ENCODE measurements around the gene ZNF326. TPM values are rescaled to one million over a fixed set of nuclear protein-coding genes. Genes with fewer than 3 reads are reported as not detected.
"Not testable (repeated sequence)": the region's sequence is repeated elsewhere in the genome, so short reads cannot be mapped to it uniquely, and the experiment has no call there.

The ZNF326 gene
- total RNA-seq, 1 experiment from 2014 or later: 7.9 TPM

DNA sequence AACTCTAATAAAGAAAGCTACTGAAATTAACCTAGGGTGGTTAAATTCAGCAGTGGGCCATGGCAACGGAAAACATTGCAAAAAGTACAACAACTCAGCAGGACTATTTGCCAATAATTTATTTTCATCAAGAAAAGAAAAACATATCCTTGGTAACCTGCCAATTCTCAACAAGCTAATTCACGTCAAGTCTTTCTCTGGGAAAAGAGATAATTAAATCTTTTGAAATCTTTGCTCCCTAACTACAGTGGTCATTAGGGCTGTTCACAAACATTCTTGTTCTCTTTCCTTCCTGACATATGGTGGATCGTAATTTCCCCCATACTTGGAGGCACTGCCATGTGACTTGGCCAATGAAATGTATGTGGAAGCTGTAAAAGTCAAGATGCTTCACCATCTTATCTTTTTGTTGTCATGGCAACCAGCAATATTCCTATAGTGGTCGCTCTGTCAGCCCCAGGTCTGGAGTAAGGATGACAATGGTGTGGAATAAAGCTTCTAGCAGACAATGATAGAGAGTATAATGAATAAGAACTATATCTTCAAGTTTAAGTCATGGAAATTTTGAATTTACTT lies 29.6 kb upstream of the ZNF326 start:
- no peak for DNase-seq (ENCODE audit: low read depth)

- no peak for DNase-seq (ENCODE audit: low read depth)
Measured at GRCh38 chr1:89966656-89967055, 28.3 kb upstream of the ZNF326 start.

DNA sequence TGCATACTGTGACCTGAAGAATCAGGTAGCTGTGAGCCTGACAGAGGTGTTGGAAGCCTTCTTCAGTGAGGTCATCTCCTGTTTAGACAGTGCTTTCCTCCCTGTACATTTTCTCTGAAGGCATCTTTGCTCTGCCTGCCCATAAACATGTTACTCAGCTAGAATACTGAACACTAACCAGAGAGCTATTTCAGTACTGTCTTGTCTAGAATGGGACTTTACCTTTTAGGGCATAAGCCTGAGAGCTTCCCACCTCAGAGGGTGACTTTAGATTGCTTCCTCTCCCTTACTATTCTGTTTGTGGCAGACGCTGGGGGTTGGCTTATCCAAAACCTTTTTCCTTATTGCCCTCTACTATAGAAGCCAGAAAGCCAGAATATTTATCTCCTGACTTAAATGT lies 23.3 kb upstream of the ZNF326 start:
- DNase-seq (ENCODE audit: low read depth): no peak

GRCh38 chr1:89972024-89972423 lies 22.9 kb upstream of the ZNF326 start:
- DNase-seq (ENCODE audit: low read depth): no peak

GRCh38 chr1:89973471-89974127 lies 21.3 kb upstream of the ZNF326 start:
- no peak for DNase-seq (ENCODE audit: low read depth)

DNA sequence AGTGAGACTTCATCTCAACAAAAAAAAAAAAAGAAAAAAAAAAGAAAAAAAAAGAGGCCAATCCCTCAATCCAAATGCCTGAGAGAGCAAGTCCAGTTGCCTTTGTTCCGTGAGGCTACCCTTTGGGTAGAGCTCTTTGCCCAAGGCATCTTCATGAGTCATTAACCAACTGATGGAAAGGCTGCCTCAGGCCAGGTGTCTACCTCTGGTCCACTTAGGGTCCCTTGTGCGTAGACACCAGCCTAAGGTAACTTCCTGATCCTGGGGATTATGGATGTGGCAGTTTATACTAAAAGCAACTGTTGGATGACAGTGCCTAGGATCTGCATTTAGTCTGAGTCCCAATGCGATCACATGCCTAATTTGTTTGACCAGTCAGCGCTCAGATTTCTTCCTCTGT lies 20.7 kb upstream of the ZNF326 start:
- DNase-seq (ENCODE audit: low read depth): peak; percentile 43

DNA sequence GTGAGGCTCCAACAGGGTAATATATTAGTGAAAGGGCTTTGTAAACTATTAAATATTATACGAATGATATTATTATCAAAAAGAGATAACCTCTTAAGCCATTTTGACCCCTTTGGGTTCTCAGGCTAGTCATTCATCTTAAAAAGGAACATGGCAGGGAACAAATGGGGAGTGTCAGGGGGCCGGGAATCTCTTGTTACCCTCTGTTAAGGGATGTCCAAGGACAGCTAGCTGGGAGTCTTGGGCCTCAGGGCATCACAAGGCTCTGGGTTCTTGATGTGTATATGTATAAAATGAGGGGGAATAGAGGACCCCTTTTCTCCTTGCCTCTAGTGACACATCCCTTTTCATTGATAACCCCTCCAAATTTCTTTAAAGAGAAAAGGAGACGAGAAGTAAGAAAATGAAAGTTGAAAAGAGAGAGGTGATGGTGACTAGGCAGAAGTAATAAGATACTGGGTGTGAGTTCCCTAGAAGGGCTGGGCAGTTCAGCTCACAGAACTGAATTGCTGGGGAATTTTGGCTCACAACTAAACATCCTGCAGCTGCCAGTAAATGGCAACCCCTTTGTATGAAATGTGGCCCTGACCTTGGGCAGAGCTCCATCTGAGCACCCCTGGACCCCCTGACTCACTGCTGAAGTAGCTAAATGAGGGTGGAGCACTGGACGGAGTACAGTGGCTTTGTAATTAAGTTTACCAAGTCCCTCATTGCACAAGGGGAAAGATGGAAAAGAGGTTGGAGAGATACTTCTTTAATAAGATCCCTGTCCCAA lies 20.0 kb upstream of the ZNF326 start:
- DNase-seq (ENCODE audit: low read depth): peak; percentile 73

- DNase-seq (ENCODE audit: low read depth): peak; percentile 20
Measured at GRCh38 chr1:89975540-89976125, 19.3 kb upstream of the ZNF326 start.

- no peak for DNase-seq (ENCODE audit: low read depth)
Measured at GRCh38 chr1:89978755-89979154, 16.2 kb upstream of the ZNF326 start.

DNA sequence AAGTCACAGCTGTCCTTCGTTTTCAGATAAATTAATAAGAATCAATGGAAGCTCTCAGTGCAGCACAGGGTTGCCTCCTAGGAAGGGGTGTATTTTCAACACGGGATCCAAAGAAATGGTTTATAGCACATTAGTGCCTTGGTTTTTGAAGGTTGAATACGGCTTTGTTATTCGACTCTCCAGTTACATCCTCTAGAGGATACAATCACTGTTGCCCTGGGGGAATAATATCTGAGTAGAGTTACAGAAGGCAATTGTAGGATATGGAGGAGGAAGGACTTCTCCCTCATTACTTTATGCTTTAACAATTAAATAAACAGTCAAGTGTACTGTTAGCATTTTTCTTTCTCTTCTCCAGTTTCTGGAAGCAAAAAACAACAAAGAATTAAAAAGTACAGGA lies 14.3 kb upstream of the ZNF326 start:
- peak; percentile 71 for DNase-seq (ENCODE audit: low read depth)

DNA sequence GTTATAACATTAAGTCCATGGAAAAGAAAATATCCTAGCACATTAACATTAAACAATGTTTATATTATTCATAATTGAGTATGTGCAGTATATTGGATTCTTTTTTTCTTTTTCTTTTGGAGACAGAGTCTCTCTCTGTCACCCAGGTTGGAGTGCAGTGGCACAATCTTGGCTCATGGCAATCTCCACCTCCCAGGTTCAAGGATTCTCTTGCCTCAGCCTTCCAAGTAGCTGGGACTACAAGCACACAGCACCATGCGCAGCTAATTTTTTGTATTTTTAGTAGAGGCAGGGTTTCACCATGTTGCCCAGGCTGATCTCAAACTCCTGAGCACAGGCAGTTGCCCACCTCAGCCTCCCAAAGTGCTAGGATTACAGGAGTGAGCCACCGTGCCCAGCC lies 12.1 kb upstream of the ZNF326 start:
- DNase-seq (ENCODE audit: low read depth): not testable (repeated sequence)

DNA sequence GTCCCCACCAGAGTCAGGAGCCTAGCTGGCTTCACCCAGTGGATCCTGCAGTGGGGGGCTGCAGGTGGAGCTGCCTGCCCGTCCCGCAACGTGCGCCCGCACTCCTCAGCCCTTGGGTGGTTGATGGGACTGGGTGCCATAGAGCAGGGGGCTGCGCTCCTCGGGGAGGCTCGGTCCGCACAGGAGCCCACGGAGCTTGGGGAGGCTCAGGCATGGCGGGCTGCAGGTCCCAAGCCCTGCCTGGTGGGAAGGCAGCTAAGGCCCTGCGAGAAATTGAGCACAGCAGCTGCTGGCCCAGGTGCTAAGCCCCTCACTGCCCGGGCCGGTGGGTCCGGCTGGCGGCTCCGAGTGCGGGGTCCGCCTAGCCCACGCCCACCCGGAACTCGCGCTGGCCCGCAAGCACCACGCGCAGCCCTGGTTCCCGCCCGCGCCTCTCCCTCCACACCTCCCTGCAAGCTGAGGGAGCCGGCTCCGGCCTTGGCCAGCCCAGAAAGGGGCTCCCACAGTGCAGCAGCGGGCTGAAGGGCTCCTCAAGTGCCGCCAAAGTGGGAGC lies 10.3 kb upstream of the ZNF326 start:
- DNase-seq (ENCODE audit: low read depth): not testable (repeated sequence)

DNA sequence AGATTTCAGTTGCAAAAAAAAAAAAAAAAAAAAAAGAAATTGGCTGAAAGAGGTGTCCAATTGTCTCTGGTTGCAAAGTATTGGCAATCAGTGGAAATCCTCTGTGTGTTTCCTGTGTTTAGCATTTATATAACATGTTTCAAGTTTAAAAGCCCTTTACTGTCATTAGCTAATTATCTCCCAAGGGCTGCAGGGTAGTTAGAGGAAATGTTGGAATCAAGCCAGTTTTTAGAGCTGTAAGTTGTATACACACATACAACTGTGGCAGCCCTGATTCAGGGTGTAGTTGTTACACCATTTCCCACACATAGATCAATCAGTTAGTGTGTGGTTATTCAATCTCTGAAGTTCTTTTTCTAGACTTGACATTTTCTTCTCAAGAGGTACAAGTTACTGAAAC lies 8.9 kb upstream of the ZNF326 start:
- DNase-seq (ENCODE audit: low read depth): no peak

DNA sequence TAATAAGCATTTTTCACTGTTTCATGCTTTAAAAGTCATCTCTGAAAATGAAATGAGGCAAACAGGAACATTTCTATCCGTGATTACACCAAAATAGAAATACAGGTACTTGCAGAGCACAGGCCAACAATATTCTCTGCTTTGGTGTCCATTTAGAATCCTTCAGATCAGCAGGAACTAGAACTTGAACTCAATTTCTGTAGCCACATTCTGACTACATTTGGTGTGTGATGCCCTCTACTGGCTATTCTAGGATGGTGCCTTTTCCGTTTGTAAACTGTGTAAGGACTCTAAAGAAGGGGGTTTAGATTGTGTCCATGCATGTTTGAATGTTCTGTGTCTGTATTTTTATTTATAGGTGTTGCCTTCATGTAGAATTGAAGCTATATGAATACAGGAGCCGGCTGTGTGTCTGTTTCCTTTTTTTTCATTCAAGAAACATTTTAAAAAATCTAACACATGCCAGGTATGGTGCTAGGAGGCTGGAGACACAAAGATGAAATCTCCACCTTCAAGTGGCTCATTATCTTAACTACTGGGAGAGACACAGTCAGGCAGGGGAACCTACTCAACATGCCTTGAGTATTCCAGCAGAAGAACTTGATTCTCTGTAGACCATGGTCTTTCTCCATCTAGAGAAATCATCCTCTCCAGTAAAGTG lies 7.6 kb upstream of the ZNF326 start:
- DNase-seq (ENCODE audit: low read depth): peak; percentile 69

DNA sequence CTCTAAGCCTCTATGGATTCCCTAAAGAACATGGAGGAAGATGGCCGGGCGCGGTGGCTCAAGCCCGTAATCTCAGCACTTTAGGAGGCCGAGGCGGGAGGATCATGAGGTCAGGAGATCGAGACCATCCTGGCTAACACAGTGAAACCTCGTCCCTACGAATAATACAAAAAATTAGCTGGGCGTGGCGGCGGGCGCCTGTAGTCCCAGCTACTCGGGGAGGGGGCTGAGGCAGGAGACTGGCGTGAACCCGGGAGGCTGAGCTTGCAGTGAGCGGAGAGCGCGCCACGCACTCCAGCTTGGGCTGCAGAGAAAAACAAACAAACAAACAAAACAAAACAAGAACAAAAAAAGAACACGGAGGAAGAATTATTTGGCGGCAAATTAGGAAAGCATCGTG lies 5.8 kb upstream of the ZNF326 start:
- DNase-seq (ENCODE audit: low read depth): no peak

DNA sequence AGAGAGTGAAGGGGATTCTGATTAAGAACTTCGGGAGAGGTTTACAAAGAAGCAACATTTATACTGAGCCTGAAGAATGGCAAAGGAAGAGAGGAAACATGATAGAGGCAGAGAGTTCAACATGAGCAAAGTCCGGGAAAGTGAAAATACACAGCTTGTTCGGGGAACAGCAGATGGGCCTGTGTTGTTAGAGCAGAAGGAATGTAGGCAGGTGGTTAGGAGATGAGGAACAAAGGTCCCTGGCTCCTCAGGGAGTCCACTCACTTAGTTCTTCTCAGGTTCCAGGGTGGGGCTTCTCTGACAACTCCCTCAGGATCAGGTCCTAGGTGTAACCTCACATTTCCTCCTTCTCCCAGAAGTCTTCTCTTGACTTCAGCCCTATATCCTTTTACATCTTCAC lies 5.1 kb upstream of the ZNF326 start:
- no peak for DNase-seq (ENCODE audit: low read depth)

DNA sequence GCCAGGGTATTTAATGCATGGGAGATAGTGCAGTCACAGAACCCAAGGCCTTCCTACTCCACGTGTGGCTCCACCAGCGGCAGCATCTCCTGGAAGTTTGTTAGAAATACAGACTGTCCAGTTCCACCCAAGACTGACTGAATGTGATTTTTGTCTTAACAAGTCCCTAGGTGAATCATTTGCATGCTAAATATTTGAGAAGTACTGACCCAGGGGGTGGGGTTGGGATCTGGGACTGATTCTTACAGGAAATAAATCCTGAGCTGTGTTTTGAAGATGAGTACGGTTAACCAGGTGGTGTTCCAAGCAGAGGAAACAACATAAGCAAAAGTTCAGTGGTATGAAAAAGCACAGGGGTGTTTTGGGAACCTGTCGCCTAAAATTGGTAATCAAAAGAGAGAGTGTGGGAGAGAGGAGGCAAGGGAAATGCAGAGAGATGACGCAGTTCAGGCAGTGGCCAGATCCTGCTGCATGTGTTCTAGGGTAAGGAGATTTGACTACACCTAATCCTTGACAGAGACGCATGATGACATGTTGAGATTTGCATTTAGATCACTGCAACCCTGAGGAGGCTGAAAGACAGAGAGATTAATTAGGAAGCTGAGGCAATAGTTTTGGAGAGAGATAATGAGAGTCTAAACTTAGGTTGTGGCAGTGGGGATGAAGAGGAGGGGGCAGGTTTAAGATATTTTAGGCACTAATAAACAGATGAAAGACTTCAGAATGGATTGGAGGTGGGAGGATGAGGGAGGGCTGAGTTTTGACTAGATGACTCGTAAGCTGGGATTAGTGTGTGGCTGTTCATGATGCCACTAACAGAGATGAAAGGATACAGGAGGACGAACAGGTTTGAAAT lies 3.7 kb upstream of the ZNF326 start:
- DNase-seq (ENCODE audit: low read depth): no peak

DNA sequence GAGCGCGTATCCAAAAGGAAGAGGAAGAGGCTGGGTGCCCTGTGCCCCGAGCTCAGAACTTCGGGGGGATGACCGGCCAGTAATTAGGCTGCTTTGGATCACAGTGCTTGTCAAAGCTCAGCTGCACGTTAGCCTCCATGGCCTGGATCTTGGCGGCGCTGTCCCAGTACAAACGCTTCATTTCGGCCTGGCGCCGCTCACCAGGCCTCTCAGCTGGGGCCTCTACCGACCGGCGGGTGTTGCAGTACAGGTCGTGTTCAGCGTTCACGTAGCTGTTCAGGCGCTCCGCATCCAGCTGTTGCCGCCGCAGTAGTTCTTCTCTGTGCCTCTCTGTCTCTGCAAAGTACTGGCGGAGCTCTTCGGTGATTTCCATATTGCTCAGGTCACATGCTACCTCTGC lies 1.4 kb upstream of the ZNF326 start:
- DNase-seq (ENCODE audit: low read depth): no peak

GRCh38 chr1:89994231-89994804 lies 592 bp upstream of the ZNF326 start:
- DNase-seq (ENCODE audit: low read depth): no peak

- peak; percentile 57 for DNase-seq (ENCODE audit: low read depth)
Measured at GRCh38 chr1:89995598-89996449, 914 bp downstream of the ZNF326 start.

All from RPMI7951 (cell line).